Suprapubic skin (tissue), 3 donors: Measurements from ENCODE around the gene PDE1C.

Experiments
- CTCF ChIP-seq, 2 donors: fragments of 200-600 bp in 1 of 2; fragments of 450-650 bp in 1 of 2; sonication (generic) in 1 of 2; IDR thresholded peaks; one replicate each; pipeline ENCODE4 v1.5.1; 2016 to 2019; ENCODE audit warnings: antibody characterized with exemption in 2 of 2, mild to moderate bottlenecking in 1 of 2, moderate library complexity in 1 of 2
- POLR2AphosphoS5 ChIP-seq, 3 donors: sonication (generic); formaldehyde crosslinking; IDR thresholded peaks; one replicate each; pipeline ENCODE4 v1.6.1; 2017; ENCODE audit warnings: antibody characterized with exemption in 3 of 3

- no peak for TF ChIP-seq CTCF (IDR thresholded peaks at IDR 0.05)
- TF ChIP-seq POLR2AphosphoS5 (IDR thresholded peaks at IDR 0.05), result no peak
Measured at GRCh38 chr7:31874631-31875386, 195.4 kb downstream of the PDE1C start.
